HCT116 (cell line): ENCODE data around the gene TCEA3. TPM values are rescaled to one million over a fixed set of nuclear protein-coding genes. Genes with fewer than 3 reads are reported as not detected.

Experiments used
- ATAC-seq: fragments of 200-7000 bp; cut with Tn5 transposase; 2 replicates; pipeline ENCODE4 v1.9.1; 2020; ENCODE audit warnings: mild to moderate bottlenecking, moderate library complexity
- BruUV-seq: library from RNA; stranded (reverse); fragments of 400-500 nt; replicated peaks from 2 replicates; lab custom pipeline; 2021; lab: Mats Ljungman, UMichigan
- CTCF ChIA-PET: fragments of 300-600 bp; sonication (Branson Sonifier 250); formaldehyde crosslinking; loops from one replicate; lab custom pipeline; 2021; ENCODE audit warnings: antibody characterized with exemption; lab: Charles Lee
- POLR2A ChIA-PET: fragments of 300-600, 350-600 bp; sonication (Branson Sonifier 250); formaldehyde crosslinking; loops from one replicate; lab custom pipeline; 2021; ENCODE audit warnings: antibody characterized with exemption; lab: Charles Lee
- RAD21 ChIA-PET, 2 experiments: fragments of 300-600 bp; sonication (Branson Sonifier 250); formaldehyde crosslinking; loops; one replicate each; lab custom pipeline; 2023; ENCODE audit warnings: low total read pairs in 2 of 2; ENCODE audit not compliant: uncharacterized antibody in 2 of 2, unreplicated experiment in 2 of 2, low non-redundant PET in 1 of 2; lab: Charles Lee
- DNase-seq: peaks from one replicate; pipeline ENCODE4 v3.0.0-alpha.2; 2010; ENCODE audit warnings: low read depth, low spot score
- H2AFZ ChIP-seq: fragments of 200-600 bp; shearing (Covaris generic), sonication (generic); 2 replicates; pipeline ENCODE4 v1.6.1; 2017; ENCODE audit warnings: low read depth, mixed run types, mixed read lengths, antibody characterized with exemption, low read length; ENCODE audit not compliant: poor library complexity, severe bottlenecking
- H3K27ac ChIP-seq: 2 replicates; pipeline ENCODE4 v1.5.1; 2012; ENCODE audit warnings: low read depth, low read length
- H3K27me3 ChIP-seq: fragments of 200-600 bp; sonication (generic); 2 replicates; pipeline ENCODE4 v1.6.1; 2016; ENCODE audit warnings: mixed run types, low read length, mixed read lengths; ENCODE audit not compliant: insufficient read depth
- H3K36me3 ChIP-seq, 2 experiments: fragments of 200-500 bp in 1 of 2; fragments of 200-600 bp in 1 of 2; sonication (Bioruptor generic) in 1 of 2; sonication (generic) in 1 of 2; 2 replicates each; pipeline versions ENCODE4 v1.5.1 to v1.6.1; 2014 to 2016; ENCODE audit warnings: low read length in 2 of 2, inconsistent platforms in 1 of 2, mixed read lengths in 1 of 2, mixed run types in 1 of 2; ENCODE audit not compliant: insufficient read depth in 2 of 2, control insufficient read depth in 1 of 2
- H3K4me1 ChIP-seq, 2 experiments: fragments of 200-600 bp in 1 of 2; sonication (generic) in 1 of 2; 2 replicates each; pipeline versions ENCODE4 v1.5.1 to v1.6.1; 2012 to 2017; ENCODE audit warnings: low read length in 2 of 2, inconsistent platforms in 1 of 2, mild to moderate bottlenecking in 1 of 2, mixed read lengths in 1 of 2, mixed run types in 1 of 2, moderate library complexity in 1 of 2; ENCODE audit not compliant: insufficient read depth in 2 of 2, control insufficient read depth in 1 of 2
- H3K4me2 ChIP-seq: fragments of 200-600 bp; sonication (generic); 2 replicates; pipeline ENCODE4 v1.6.1; 2017; ENCODE audit warnings: mixed run types, low read length, mixed read lengths
- H3K4me3 ChIP-seq, 2 experiments: fragments of 200-600 bp in 1 of 2; sonication (generic) in 1 of 2; replicated peaks in 1 of 2; 2 replicates each; pipeline ENCODE4 v1.5.1; 2011 to 2016; ENCODE audit warnings: low read length in 2 of 2, control low read depth in 1 of 2, low read depth in 1 of 2, mild to moderate bottlenecking in 1 of 2, mixed read lengths in 1 of 2, mixed run types in 1 of 2
- H3K79me2 ChIP-seq: fragments of 200-600 bp; sonication (generic); 2 replicates; pipeline ENCODE4 v1.6.1; 2017; ENCODE audit warnings: mild to moderate bottlenecking, mixed run types, low read length, moderate library complexity, mixed read lengths; ENCODE audit not compliant: insufficient read depth
- H3K9ac ChIP-seq: fragments of 200-600 bp; sonication (generic); 2 replicates; pipeline ENCODE4 v1.6.1; 2016; ENCODE audit warnings: low read length, mixed read lengths
- H3K9me2 ChIP-seq: fragments of 200-600 bp; sonication (generic), shearing (Covaris generic); 2 replicates; pipeline ENCODE4 v1.6.1; 2017; ENCODE audit warnings: mixed run types, mild to moderate bottlenecking, moderate library complexity; ENCODE audit not compliant: insufficient read depth
- H3K9me3 ChIP-seq, 2 experiments: fragments of 200-500 bp in 1 of 2; fragments of 200-600 bp in 1 of 2; sonication (Bioruptor generic) in 1 of 2; sonication (generic) in 1 of 2; 2 replicates each; pipeline ENCODE4 v1.6.1; 2014 to 2017; ENCODE audit warnings: low read length in 2 of 2, mixed read lengths in 2 of 2, inconsistent platforms in 1 of 2, low read depth in 1 of 2, mild to moderate bottlenecking in 1 of 2, mixed run types in 1 of 2, moderate library complexity in 1 of 2; ENCODE audit not compliant: control insufficient read depth in 1 of 2, insufficient read depth in 1 of 2
- H4K20me1 ChIP-seq: fragments of 200-600 bp; sonication (generic), shearing (Covaris generic); 2 replicates; pipeline ENCODE4 v1.6.1; 2017; ENCODE audit warnings: mixed run types, mild to moderate bottlenecking, moderate library complexity; ENCODE audit not compliant: insufficient read depth
- CEBPB ChIP-seq: IDR thresholded peaks from 2 replicates; pipeline ENCODE4 v1.6.1; 2012; ENCODE audit warnings: low read depth
- EZH2 ChIP-seq: fragments of 200-600 bp; sonication (generic); IDR thresholded peaks from 2 replicates; pipeline ENCODE4 v1.6.1; 2017; ENCODE audit warnings: antibody characterized with exemption, mixed run types
- EZH2phosphoT487 ChIP-seq: fragments of 200-600 bp; IDR thresholded peaks from 2 replicates; pipeline ENCODE4 v1.6.1; 2018; ENCODE audit warnings: antibody characterized with exemption, borderline replicate concordance
- FOSL1 ChIP-seq: IDR thresholded peaks from 2 replicates; pipeline ENCODE4 v1.6.1; 2012; ENCODE audit warnings: low read depth
- POLR2A ChIP-seq: IDR thresholded peaks from 2 replicates; pipeline ENCODE4 v1.7.0; 2011; ENCODE audit warnings: borderline replicate concordance; ENCODE audit not compliant: insufficient read depth, insufficient read length; ENCODE audit errors: extremely low read depth
- TCF7L2 ChIP-seq: IDR thresholded peaks from 2 replicates; pipeline ENCODE4 v1.7.0; 2011; ENCODE audit warnings: borderline replicate concordance, inconsistent platforms; ENCODE audit not compliant: insufficient read depth, insufficient read length; ENCODE audit errors: extremely low read depth
- ZBTB33 ChIP-seq: IDR thresholded peaks from 2 replicates; pipeline ENCODE4 v1.6.1; 2011; ENCODE audit warnings: mild to moderate bottlenecking, low read length, moderate library complexity; ENCODE audit not compliant: insufficient replicate concordance; ENCODE audit errors: extremely low read depth
- ZFX ChIP-seq: fragments of 450-650 bp; IDR thresholded peaks from 2 replicates; pipeline ENCODE4 v1.6.1; 2017
- intact Hi-C: fragments of 100-400 bp; cut with micrococcal nuclease; formaldehyde crosslinking; loops from 2 replicates; pipeline ENCODE4 v1.10.0; 2022
- total RNA-seq: library from RNA; stranded (reverse); gene quantifications from one replicate; pipeline ENCODE4 v1.2.1, GENCODE V29; 2021; ENCODE audit not compliant: unreplicated experiment
- TF ChIP-seq, protein P1 (sequence below): IDR thresholded peaks from 2 replicates; pipeline ENCODE4 v1.6.1; 2012; ENCODE audit warnings: low read depth
- TF ChIP-seq, protein P2 (sequence below): IDR thresholded peaks from 2 replicates; pipeline ENCODE4 v1.6.1; 2012

Gene TCEA3
- total RNA-seq, 1 experiment from 2014 or later, result 3.7 TPM

GRCh38 chr1:23392125-23392855 is 32.3 kb downstream of the TCEA3 start:
- TF ChIP-seq CEBPB, result no peak
- no peak for TF ChIP-seq FOSL1
- TF ChIP-seq, protein P1, sequence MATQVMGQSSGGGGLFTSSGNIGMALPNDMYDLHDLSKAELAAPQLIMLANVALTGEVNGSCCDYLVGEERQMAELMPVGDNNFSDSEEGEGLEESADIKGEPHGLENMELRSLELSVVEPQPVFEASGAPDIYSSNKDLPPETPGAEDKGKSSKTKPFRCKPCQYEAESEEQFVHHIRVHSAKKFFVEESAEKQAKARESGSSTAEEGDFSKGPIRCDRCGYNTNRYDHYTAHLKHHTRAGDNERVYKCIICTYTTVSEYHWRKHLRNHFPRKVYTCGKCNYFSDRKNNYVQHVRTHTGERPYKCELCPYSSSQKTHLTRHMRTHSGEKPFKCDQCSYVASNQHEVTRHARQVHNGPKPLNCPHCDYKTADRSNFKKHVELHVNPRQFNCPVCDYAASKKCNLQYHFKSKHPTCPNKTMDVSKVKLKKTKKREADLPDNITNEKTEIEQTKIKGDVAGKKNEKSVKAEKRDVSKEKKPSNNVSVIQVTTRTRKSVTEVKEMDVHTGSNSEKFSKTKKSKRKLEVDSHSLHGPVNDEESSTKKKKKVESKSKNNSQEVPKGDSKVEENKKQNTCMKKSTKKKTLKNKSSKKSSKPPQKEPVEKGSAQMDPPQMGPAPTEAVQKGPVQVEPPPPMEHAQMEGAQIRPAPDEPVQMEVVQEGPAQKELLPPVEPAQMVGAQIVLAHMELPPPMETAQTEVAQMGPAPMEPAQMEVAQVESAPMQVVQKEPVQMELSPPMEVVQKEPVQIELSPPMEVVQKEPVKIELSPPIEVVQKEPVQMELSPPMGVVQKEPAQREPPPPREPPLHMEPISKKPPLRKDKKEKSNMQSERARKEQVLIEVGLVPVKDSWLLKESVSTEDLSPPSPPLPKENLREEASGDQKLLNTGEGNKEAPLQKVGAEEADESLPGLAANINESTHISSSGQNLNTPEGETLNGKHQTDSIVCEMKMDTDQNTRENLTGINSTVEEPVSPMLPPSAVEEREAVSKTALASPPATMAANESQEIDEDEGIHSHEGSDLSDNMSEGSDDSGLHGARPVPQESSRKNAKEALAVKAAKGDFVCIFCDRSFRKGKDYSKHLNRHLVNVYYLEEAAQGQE, result no peak
- no peak for TF ChIP-seq TCF7L2
- no peak for TF ChIP-seq ZFX
- no peak for TF ChIP-seq ZBTB33
- TF ChIP-seq, protein P2, sequence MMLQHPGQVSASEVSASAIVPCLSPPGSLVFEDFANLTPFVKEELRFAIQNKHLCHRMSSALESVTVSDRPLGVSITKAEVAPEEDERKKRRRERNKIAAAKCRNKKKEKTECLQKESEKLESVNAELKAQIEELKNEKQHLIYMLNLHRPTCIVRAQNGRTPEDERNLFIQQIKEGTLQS, result no peak
- TF ChIP-seq EZH2, result no peak
- TF ChIP-seq POLR2A, result no peak
- TF ChIP-seq EZH2phosphoT487, result no peak
- CTCF ChIA-PET, result interaction anchor here (3.2 kb wide), 1 partner anchor 11 kb away, joined by 15 read pairs; no protein-coding TSS in a partner anchor

More at GRCh38 chr1:23392125-23392855, 32.3 kb downstream of the TCEA3 start:
- POLR2A ChIA-PET, result no interaction called here
- RAD21 ChIA-PET, result no interaction called here
- H3K4me3 ChIP-seq, result no peak overlapping the region
- H2AFZ ChIP-seq, result no peak overlapping the region
- intact Hi-C loops, result no loop called here
- H3K27me3 ChIP-seq, result no peaks in the 10 kb centered on the region
- no peak overlapping the region for H3K27ac ChIP-seq
- H3K9me3 ChIP-seq, result no peaks in the 10 kb centered on the region
- DNase-seq (no peak), ATAC-seq (no peak)
- BruUV-seq, result no TSS peak
- H3K4me1 ChIP-seq, result peaks cover 0 to 14% of the 10 kb centered on the region in 2 experiments; a peak in 2 of 4 replicates
- H3K9me2 ChIP-seq, result no peaks in the 10 kb centered on the region
- no peak overlapping the region for H3K4me2 ChIP-seq
- H3K9ac ChIP-seq, result no peak overlapping the region
- H3K79me2 ChIP-seq, result no peaks in the 10 kb centered on the region
- H3K36me3 ChIP-seq, result no peaks in the 10 kb centered on the region
- H4K20me1 ChIP-seq, result no peaks in the 10 kb centered on the region
